Measurements from ENCODE around the gene TNFRSF6B.

DNA sequence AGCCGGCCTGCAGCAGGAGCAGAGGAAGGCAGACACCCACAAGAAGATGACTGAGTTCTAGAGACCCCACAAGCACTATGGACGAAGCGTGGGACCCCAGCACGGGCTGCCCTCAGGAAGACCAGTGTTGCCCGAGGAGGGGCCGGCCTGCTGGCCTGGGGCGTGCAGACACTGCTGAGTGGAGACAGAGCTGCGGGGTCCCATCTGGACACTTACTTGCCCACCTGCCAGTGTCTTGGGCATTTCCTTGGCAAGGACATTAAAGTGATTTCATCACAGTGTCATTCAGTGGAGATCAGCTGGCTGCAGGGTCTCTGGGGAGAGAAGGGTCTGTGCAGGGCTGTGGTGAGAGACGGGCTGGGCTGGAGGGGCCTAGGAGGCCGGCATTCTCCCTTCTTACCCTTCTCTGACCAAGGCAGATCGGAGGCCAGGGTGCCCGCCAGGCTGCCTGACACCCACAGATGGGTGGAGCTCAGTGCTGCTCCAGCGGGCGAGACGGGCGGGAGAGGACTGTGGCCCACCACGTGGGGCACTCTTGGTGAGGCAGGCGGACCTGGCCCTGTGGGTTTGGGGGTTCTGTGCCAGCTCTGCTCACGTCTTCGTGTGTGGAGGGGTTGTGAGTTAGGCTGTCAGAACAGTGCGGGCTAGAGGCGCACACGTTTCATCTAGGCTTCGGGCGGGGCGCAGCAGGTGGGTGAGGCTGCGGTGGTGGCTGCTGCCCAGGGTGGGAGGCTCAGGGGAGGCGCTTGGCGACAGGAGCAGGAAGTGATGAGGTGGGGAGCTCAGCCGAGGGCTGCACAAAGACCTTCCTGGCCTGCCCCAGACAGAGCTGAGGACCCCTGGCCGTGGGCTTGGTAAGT, 39.6 kb downstream of the TNFRSF6B start, which contains the start of gene LIME1:
- TF ChIP-seq, protein P1, sequence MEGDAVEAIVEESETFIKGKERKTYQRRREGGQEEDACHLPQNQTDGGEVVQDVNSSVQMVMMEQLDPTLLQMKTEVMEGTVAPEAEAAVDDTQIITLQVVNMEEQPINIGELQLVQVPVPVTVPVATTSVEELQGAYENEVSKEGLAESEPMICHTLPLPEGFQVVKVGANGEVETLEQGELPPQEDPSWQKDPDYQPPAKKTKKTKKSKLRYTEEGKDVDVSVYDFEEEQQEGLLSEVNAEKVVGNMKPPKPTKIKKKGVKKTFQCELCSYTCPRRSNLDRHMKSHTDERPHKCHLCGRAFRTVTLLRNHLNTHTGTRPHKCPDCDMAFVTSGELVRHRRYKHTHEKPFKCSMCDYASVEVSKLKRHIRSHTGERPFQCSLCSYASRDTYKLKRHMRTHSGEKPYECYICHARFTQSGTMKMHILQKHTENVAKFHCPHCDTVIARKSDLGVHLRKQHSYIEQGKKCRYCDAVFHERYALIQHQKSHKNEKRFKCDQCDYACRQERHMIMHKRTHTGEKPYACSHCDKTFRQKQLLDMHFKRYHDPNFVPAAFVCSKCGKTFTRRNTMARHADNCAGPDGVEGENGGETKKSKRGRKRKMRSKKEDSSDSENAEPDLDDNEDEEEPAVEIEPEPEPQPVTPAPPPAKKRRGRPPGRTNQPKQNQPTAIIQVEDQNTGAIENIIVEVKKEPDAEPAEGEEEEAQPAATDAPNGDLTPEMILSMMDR (IDR thresholded peaks at IDR 0.05) = no peak
- no peak for TF ChIP-seq POLR2A (IDR thresholded peaks at IDR 0.05)
